Epithelial cell of esophagus (primary cell): ENCODE results near the gene RAD23A.
"Not testable (repeated sequence)": the region's sequence is repeated elsewhere in the genome, so short reads cannot be mapped to it uniquely, and the experiment has no call there.

ENCODE experiments used
- DNase-seq: peaks from one replicate; pipeline ENCODE4 v3.0.0; 2010; ENCODE audit warnings: low read depth
- H3K4me3 ChIP-seq: 2 replicates; pipeline ENCODE4 v1.5.1; 2011; ENCODE audit warnings: mild to moderate bottlenecking, low read length, control low read depth
- CTCF ChIP-seq: IDR thresholded peaks from 2 replicates; pipeline ENCODE4 v1.5.1; 2011; ENCODE audit warnings: low read depth, mild to moderate bottlenecking, low read length, control low read depth, inconsistent platforms; ENCODE audit not compliant: insufficient read depth; ENCODE audit errors: missing control alignments

The RAD23A gene

GRCh38 chr19:12953138-12953798 is 7.6 kb downstream of the RAD23A start:
- H3K4me3 ChIP-seq: no peak overlapping the region
- TF ChIP-seq CTCF: no peak
- DNase-seq: no peak

DNA sequence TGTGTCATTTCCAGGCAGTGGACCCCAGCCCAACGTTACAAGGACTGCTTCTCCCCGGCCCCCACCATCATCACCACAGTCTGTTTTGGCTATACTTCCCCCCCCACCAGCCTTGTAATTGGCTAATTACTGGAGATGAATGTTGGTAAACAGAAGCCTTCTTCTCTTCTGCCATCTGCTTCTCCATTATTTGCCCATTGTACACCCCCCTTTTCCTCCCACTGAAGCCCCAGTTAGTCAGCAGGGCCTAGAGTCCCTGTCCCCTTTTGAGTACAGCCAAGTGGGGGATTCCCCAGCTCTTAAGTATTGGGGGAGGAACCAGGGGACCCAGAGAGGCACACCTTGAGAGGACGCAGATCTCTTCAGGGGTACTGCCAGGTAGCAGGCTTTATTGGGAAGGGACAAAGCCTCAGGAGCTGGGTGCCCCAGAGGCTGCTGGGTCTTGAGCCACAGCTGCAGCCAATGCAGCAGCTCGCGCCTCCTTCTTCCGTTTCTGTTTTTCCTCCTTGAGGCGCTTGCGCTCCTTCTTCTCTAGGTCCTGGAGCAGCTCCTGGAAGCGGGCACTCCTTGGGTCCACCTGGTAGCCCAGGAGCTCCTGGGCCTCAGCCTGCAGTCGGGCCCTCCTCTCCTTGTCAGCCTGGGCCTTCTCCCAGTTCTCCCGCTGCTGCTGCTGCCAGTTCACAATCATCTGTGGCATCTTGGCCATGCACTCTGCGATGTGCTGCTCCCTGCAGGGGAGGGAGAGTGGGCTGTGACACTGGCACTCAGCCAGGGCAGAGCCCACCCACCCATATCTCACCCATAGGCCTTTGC is 8.3 kb downstream of the RAD23A start:
- no peak overlapping the region for H3K4me3 ChIP-seq
- DNase-seq: no peak
- TF ChIP-seq CTCF: no peak

GRCh38 chr19:12954612-12954962 is 8.9 kb downstream of the RAD23A start:
- TF ChIP-seq CTCF: no peak
- H3K4me3 ChIP-seq: no peak overlapping the region
- peak; percentile 55 for DNase-seq

GRCh38 chr19:12955575-12955974 is 9.9 kb downstream of the RAD23A start:
- DNase-seq: not testable (repeated sequence)
- H3K4me3 ChIP-seq: peak overlapping the region; percentile 81

DNA sequence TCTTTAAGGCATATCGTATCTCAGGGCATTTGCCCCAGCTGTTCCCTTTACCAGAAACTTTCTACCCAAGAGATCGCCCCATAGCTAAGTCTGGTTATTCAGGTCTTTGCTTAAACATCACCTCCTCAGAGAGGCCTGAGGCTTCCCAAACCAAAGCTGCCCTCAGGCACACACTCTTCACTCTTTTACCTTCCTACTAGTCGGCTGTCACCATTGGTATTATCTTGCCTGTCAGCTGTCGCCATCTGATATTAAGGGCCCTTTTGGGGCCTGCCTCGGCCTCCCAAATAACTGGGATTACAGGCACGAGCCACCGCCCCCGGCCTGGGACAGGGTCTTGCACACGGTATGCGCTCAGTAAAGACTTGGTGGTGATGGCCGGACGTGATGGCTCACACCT is 10.3 kb downstream of the RAD23A start:
- no peak for TF ChIP-seq CTCF
- H3K4me3 ChIP-seq: peak overlapping the region; percentile 81
- DNase-seq: peak; percentile 28

DNA sequence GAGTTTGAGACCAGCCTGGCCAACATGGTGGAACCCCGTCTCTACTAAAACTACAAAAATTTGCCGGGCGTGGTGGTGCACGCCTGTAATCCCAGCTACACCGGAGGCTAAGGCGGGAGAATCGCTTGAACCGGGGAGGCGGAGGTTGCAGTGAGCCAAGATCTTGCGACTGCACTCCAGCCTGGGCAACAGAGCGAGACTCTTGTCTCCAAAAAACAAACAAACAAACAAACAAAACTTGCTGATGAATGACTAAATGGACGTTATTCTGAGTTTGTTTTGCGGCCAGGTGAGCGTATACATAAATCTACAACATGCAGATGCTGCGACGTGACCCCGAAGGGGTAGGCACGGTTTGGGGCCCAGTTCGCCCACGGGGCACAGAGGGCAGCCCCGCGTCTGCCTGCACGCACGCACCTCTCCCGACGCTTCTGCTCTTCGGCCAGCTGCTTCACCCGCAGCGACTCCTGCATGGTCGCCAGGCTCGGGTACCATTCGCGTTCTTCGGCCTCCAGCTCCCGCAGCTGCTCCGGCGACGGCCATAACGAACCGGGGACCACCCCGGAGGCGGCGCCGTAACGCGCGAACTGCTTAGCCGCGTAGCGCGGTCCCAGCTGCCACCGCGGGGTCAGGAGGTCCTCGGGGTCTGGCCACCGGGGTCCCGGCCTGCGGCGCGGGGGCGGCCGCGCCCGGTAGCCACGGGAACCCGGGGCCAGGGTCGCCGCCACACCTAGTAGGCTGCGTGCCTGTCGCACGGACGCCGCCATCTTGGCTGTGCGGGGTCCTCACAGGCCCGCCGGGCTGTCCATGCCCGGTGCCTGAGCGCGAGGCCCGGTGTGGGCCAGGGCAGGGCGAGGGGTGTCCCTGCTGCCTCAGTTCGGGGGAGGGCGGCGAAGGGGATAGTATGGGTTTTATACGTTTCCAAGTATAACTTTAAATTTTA is 11.1 kb downstream of the RAD23A start, which contains the start of gene GADD45GIP1:
Gene GADD45GIP1, minus strand, starts transcription at position 778 of the 943 bp plus-strand sequence. Its CDS starts 11 bp downstream, at position 767.
- DNase-seq: peak; percentile 76
- TF ChIP-seq CTCF: no peak
- H3K4me3 ChIP-seq: peak within 1 kb of the TSS; percentile 81

DNA sequence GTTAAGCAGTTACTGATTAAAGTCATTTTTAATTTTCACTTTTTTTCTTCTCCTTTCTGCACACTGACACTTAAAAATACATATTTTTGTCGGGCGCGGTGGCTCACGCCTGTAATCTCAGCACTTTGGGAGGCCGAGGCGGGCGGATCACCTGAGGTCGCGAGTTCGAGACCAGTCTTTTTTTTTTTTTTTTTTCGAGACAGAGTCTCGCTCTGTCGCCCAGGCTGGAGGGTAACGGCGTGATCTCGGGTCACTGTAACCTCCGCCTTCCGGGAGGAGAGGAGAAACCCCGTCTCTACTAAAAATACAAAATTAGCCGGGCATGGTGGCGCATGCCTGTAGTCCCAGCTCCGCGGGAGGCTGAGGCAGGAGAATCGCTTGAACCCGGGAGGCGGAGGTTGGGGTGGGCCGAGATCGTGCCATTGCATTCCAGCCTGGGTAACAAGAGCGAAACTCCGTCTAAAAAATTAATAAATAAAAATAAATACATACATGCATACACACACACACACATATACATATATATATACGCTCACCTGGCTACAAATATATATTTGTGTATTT is 11.8 kb downstream of the RAD23A start:
- DNase-seq: not testable (repeated sequence)
- H3K4me3 ChIP-seq: peak overlapping the region; percentile 81
